Stimulated activated CD8-positive, alpha-beta memory T cell treated with anti-CD3 and anti-CD28 coated beads, Interleukin-2, amount 100 ng/mL, for 1 hour (primary cell): ENCODE measurements around the gene DTNB.
"Not testable (repeated sequence)": the region's sequence is repeated elsewhere in the genome, so short reads cannot be mapped to it uniquely, and the experiment has no call there.

Source experiments
- DNase-seq, 2 donors: peaks; one replicate each; pipeline ENCODE4 v3.0.0-alpha.2; 2020; ENCODE audit warnings: low read depth in 2 of 2

The DTNB gene

GRCh38 chr2:25420820-25421237, 252.5 kb downstream of the DTNB start:
- DNase-seq: no peak

- no peak for DNase-seq
Measured at GRCh38 chr2:25419678-25420242, 253.6 kb downstream of the DTNB start.

- DNase-seq: no peak
Measured at GRCh38 chr2:25418944-25419677, 254.3 kb downstream of the DTNB start.

GRCh38 chr2:25417715-25418369, 255.5 kb downstream of the DTNB start:
- no peak for DNase-seq

GRCh38 chr2:25416674-25417073, 256.7 kb downstream of the DTNB start:
- DNase-seq: no peak

- no peak for DNase-seq
Measured at GRCh38 chr2:25414781-25415180, 258.6 kb downstream of the DTNB start.

- DNase-seq: not testable (repeated sequence)
Measured at GRCh38 chr2:25413409-25413808, 260.0 kb downstream of the DTNB start.

- DNase-seq: no peak
Measured at GRCh38 chr2:25411753-25412152, 261.6 kb downstream of the DTNB start.

- DNase-seq: no peak
Measured at GRCh38 chr2:25411281-25411680, 262.1 kb downstream of the DTNB start.

- DNase-seq: no peak
Measured at GRCh38 chr2:25410370-25410769, 263.0 kb downstream of the DTNB start.

GRCh38 chr2:25409468-25409867, 263.9 kb downstream of the DTNB start:
- no peak for DNase-seq

- DNase-seq: no peak
Measured at GRCh38 chr2:25409044-25409443, 264.3 kb downstream of the DTNB start.

GRCh38 chr2:25405611-25406295, 267.6 kb downstream of the DTNB start:
- DNase-seq: no peak

GRCh38 chr2:25403120-25403760, 270.1 kb downstream of the DTNB start:
- not testable (repeated sequence) for DNase-seq

GRCh38 chr2:25402477-25402876, 270.9 kb downstream of the DTNB start:
- DNase-seq: no peak

- no peak for DNase-seq
Measured at GRCh38 chr2:25401307-25402026, 271.9 kb downstream of the DTNB start.

- DNase-seq: no peak
Measured at GRCh38 chr2:25400576-25401216, 272.7 kb downstream of the DTNB start.

- no peak for DNase-seq
Measured at GRCh38 chr2:25400169-25400568, 273.2 kb downstream of the DTNB start.

GRCh38 chr2:25398534-25398933, 274.8 kb downstream of the DTNB start:
- DNase-seq: no peak

- DNase-seq: no peak
Measured at GRCh38 chr2:25397777-25398176, 275.6 kb downstream of the DTNB start.

GRCh38 chr2:25389161-25389560, 284.2 kb downstream of the DTNB start:
- DNase-seq: no peak
